GM21381 (cell line): ENCODE results near the gene KSR2.
"Not testable (repeated sequence)": the region's sequence is repeated elsewhere in the genome, so short reads cannot be mapped to it uniquely, and the experiment has no call there.

Experiments
- ATAC-seq: cut with Tn5 transposase; IDR thresholded peaks from one replicate; pipeline ENCODE4 v1.9.1; 2021; ENCODE audit warnings: mild to moderate bottlenecking, moderate library complexity; ENCODE audit not compliant: unreplicated experiment

KSR2 gene

DNA sequence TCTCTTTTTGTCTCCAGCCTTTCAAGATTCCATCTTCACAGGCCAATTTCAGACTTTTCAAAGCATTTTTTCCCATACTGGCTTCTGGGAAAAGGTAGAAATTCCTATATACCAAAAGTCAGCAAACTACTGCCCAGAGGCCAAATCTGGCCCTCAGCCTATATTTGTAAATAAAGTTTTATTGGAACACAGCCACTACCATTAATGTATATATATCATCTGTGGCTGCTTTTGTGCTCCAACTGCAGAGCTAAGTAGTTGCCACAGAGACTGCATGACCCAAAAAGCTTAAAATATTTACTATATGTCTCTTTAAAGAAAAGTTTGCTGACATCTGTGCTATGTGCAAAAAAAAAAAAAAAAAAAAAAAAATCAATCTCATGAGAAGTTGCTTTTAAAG is 76.3 kb downstream of the KSR2 start:
- no peak for ATAC-seq

DNA sequence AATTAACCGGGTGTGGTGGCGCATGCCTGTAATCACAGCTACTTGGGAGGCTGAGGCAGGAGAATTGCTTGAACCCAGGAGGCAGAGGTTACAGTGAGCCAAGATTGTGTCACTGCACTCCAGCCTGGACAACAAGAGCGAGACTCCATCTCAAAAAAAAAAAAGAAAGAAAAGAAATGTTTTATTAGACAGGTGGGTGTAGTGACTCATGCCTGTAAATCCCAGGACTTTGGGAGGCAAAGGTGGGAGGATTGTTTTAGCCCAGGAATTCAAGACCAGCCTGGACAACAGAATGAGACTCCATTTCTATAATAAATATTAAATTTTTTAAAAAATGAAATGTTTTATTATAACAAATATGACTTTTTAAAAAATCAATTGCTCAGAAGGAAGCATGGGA is 77.5 kb downstream of the KSR2 start:
- not testable (repeated sequence) for ATAC-seq

DNA sequence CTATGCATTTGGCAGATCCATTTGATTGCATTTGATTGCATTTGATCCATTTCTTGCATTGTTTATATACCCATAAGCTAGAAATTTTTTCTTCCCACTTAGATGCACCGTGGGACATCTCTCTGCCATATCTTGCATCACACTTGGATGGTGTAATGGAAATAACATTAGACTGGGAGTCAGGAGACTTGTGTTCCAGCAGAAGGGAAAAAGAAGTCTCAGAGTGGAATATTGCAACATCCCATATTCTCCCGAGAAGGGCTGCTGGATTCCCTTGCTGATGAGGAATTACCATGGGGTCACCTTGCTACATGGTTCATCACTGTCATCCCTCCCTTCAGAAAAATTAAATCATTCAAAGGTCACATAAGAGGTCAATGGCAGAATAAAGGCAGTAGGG is 78.1 kb downstream of the KSR2 start:
- ATAC-seq: no peak

DNA sequence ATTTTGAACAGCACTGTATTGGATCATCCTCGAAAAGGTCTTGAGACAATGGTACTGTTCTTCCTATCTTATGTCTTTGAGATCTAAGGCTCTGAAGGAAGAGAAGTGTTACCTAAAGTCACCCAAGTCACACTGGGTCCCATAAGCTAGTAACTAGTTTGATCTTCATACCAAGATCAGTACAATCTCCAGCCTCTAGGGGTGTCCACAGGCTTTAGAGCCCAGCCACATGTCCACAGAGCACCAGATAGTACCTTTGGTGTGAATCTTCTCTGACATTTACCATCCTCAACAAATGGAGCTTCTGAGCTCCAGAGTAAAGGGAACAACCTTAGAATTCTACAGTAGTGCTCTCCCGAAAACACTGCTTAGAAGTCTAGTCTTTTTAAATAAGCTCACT is 78.7 kb downstream of the KSR2 start:
- no peak for ATAC-seq

DNA sequence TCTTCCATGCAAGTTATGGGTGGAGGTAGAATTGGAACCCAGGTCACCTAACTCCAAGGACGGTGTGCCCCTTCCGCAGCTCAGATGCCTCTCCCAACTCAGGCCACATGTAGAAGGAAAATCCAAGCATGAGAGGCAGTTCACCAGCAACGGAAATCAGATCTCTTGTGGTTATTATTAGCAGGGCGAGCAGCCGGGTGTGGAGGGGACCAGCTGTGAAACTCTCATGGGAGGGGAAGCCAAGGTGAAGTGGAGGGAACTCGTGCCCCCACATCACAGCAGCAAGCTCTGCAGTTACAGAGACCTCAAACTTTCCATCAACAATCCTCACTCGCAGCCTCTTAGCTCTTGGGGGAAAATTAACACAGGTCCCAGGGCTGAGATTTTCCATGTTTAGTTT is 79.7 kb downstream of the KSR2 start:
- ATAC-seq: no peak

DNA sequence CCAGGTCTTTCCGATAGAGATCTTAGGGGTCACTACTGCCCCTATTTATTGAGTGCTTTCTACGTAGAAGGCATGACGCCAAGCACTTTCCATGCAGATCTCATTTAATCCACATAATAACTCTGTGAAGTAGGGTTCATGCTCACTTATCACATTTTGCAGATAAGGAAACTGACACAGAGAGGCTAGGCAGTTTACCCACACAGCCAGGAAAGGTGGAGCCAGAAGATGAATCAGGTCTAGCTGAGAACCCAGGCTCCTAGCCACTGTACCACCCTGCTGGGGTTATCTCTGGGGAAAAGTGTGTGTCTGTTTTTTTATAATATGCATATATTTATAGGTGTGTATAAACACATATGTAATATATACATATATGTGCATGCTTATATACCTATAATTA is 83.6 kb downstream of the KSR2 start:
- ATAC-seq: no peak

DNA sequence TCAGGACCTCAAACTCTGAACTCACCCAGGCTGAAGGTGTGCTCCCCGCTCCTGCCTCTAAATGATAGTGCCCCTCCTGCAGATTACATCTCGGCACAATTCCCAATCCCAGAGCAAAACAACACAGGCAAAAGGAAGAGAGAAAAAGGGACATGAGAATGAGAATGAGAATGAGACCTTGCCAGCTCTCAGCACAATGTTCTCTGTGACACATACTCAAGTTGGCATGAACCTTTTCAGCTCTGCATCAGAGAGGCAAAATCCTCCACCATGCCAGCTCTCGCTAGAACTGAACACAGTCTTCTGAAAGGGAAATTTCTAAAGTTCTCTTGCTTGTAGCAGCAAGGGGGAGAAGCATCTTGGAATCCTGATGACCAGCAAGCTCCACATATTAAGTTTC is 84.6 kb downstream of the KSR2 start:
- no peak for ATAC-seq

DNA sequence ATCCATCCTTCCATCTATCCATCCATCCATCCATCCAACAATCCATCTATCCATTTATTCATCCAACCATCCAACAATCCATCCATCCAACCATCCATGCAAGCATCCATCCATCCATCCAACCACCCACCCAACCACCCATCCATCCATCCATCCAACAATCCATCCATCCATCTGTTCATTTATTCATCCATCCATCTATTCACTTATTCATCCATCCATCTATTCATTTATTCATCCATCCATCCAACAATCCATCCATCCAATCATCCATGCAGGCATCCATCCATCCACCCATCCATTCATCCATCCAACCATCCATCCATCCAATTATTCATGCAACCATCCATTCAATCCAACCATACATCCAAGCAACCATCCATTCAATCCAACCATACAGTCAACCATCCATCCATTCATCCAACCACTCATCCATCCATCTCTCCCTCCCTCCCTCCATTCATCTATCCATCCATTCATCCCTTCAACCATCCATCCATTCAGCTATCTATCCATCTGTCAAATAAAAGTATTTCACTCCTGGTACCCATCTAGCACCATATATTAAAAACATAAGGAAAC is 86.1 kb downstream of the KSR2 start:
- ATAC-seq: no peak

DNA sequence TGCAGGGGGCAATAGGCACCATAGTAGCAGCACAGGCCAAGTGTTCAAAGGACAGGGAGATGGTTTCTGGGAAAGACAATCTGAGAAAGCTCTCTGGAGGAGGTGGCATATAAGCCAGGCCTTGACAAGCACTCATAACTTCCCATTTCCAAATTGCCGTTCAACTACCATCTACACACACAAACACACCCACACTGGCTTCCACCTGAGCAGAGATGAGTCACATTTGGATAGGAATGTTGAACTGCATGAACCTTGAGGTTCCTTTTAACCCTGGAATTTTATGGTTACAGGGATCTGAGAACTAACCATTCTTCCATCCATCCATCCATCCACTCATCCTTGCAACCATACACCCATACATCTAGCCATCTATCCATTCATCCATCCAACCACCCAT is 86.6 kb downstream of the KSR2 start:
- ATAC-seq: no peak

DNA sequence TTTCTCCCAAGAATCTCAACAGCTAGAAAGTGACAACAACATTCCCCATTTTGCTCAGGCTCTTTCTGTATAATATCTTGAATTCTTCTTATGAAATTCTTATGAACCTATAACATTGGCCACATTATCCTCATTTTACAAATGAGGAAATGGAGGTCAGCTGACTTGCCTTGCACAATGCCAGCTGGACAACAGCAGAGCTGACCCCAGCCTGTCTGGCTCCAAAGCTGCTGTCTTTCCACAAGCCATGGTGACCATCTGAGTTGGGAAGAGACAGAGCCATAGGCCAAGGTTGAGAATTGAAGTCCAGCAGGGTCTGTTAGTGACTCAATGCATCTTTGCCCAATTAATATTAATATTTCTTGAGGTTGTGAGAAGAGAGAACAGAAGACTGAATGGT is 87.3 kb downstream of the KSR2 start:
- no peak for ATAC-seq

DNA sequence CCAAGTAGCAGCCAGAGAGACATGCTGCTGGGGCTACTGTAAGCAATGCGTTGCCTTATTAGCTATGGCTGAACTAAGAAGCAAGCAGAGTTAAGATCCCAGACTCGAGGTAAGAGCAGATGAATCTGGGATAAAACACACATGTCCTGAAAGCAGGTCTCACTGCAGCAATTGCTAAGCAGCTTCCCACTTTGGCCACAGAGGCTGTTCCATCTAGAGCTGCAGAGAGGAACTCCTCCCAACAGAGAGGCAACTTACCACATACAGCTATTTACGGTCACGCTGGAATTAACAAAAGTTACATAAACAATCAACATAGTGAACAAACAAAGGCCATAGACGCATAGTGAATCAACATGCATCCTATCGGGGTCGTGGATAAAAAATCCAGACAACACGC is 90.2 kb downstream of the KSR2 start:
- no peak for ATAC-seq

DNA sequence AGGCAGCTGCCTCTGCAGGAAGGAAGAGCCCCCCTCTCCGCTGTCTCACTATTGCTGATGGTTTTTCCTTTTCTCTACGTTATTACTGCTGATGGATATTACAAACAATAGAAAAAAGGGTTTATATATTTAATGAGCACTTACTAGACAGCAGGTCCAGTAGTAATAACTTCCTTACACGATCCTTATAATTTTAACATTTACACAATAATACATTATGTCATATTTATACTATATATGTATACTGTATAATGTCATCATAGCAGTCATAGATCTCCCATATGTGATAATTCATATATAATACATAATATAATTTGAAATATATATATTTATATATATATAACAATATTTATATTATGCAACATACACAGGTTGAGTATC is 92.4 kb downstream of the KSR2 start:
- no peak for ATAC-seq

DNA sequence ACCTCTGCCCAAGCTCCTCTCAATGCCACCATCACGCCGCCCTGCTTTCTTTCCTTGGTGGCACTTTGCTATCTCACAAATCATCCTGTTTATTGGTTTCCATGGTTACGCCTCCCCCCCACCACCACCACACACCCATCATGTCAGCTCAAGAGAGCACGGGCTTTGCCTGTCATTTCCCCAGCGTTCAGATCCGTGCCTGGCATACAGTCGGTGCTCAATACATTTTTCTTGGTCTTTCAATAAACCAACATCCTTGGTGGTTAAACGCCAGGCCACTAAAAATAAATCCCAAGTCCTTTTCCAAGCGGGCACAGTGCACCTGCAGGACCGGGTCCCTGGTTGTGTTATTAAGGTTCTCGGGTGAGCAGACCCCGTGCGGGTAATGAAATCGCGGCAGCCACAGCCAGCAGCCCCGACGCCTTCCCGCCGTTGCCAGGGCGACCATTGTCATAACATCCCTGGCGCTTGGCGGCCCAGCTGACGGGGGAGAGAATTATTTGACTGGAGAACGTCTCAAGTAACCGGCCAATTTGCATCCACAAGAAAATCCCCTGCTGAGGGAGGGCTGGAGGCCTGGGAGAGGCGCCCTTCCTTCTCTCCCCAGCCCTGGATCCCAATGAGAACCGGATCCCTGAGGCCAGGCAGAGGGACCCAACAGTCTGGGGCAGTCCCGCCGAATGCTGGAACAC is 92.9 kb downstream of the KSR2 start:
- ATAC-seq: no peak

DNA sequence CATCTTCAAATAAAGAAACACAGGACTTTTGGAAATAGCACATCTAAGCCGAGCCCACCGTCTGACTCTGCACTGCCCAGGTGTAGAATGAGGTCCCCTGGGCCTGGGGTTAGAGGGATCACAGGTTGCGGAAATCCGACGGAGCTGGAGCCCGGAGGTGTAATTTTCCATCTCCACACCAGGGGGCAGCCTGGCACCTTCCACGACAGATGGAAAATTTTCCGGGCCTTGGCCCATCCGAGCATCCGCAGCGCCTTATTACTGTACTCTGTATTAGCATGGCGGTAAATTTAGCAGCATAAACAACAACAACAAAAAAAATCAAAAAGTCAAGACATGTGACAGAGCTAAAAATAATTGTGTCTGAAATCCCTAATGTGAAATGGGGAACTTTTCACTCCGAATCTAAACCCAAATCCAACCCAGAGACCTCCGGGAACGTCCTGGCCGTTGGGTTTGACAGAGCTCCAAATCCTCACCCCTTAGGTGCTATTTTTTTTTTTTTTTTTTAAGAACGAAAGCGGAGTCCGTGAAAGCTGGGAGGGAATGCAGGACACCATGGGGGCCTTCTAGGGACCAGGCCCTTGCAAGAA is 93.9 kb downstream of the KSR2 start:
- ATAC-seq: no peak

DNA sequence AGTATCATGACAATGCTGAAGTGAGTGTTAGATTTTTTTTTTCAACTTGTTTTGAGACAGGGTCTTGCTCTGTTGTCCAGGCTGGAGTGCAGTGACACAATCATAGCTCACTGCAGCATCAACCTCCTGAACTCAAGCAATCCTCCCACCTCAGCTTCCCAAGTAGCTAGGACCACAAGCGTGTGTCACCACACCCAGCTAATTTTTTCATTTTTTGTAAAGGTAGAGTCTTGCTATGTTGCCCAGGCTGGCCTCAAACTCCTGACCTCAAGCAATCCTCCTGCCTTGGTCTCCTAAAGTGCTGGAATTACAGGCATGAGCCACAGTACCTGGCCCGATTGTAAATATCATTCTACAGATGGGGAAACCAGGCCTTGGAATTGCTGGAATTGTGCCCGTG is 94.6 kb downstream of the KSR2 start:
- ATAC-seq: not testable (repeated sequence)

DNA sequence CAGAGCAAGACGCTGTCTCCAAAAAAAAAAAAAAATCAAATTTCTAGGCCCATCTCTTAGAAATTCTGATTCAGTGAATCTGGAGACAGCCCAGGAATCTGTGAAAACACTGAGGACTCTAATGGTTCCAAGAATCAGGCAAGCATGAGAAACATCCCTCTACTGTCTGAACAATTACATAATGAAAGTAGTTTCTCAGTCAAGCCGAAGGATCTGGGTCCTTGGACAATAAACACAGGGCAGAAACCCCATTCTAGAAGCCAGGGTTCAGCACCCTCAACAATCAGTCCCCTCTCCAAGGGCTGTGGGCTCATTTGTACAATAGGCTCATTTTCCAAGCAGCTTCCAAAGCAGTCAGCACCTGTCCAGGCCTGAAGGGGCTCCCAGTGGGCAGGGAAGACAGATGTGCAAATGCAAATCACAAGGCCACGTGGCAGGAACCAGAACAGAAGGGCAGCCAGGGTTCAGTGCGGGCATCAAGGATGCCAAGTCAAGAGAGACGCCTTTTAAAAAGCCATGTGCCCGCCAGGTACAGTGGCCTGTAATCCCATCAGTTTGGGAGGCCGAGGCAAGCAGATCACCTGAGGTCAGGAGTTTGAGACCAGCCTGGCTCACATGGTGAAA is 96.1 kb downstream of the KSR2 start:
- ATAC-seq: no peak

DNA sequence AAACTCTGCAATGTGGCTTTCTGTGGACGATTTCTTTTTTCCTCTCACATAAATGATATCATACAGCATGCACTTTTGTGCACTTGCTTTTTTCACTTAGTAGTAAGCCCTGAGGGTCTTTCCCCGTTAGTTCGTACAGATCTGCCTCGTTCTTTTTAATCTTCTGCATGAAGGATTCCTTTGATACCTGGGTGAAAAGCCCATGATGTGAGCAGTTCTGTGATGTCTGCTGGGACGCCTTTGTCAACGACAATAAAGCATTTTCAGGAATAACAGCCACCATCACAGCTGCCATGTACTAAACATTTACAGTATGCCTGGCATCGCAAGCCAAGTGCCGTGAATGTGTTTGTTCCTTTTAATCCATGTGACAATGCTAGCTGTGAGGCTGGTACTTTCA is 99.2 kb downstream of the KSR2 start:
- no peak for ATAC-seq

DNA sequence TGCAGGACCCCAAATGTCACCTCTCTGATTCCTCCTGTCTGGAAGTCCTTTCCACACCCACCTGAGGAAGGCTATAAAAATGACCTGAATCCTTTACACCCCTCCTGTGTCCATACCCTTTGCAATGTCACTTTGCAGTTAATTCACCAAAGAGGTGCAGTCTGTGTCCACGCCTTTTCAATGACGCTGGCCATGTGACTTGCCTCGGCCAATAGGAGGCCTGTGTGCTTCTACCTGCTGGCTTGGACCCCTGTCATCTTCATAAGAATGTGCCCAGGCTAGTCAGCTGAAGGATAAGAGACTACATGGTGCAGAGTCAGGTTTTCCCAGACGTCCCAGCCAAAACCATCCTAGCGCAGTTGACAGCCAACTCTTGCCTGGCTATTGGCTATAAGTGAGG is 101.4 kb downstream of the KSR2 start:
- no peak for ATAC-seq

DNA sequence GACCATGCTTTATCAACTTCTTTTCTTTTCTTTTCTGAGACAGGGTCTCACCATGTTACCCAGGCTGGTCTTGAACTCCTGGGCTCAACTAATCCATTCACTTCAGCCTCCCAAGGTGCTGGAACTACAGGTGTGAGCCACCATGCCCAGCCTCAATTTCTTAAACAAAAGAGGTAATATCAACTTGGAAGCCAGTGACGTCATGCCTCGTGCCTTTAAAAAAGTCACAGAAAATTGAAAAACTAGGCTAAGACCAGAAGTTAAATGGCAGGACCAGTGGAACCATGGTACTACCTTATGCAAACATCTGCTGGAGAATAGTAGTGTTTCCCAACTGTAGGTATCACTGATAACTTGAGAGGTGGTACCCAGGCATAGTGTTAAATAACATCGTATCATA is 103.3 kb downstream of the KSR2 start:
- no peak for ATAC-seq

DNA sequence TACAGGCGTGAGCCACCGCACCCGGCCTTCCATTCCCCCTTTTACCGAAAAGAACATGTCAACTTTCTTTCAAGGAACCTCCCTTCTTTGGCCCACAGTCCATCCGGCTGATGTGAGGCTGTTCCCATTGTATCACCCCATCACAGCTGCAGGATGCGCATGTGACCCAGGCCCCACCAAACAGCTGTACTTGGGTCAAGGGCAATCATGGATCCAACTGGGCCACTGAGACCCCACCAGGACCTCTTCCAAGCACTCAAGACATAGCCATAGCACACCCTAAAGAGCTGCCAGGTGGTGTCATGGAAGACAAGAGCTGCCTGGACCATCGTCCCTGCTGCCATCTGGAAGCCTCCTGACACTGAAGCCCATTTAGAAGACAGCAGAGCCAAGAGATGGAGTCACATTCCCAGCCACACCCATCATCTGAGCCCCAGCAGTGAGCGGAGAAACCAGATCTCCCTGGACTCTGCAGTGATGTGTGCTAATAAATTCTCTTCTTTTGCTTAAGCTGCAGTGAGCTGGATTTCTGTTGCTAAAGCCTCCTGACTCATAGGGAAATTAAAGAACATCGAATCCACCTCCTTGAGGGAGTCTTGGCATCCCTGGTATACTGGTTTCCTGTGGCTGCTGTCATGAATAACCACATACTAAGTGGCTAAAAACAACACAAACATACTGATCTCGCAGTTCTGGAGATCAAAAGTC is 105.6 kb downstream of the KSR2 start:
- ATAC-seq: no peak

DNA sequence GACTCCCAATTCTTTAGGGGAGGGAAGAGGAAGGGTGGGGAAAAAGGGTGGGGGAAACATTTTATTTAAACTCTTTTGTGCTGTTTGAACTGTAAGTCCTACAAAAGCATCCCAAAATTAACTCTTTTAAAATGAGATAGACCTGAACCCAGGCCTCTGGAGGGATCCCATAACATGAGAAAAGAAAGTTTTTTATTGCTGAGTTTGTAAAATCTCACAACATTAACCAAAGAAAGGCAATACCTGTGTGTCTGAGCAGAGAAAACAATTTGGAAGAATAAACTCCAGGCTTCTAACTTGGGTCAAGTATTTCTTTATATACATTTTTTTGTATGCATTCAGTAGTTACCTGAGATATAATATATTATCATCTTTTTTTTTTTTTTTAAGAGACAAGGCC is 107.1 kb downstream of the KSR2 start:
- no peak for ATAC-seq
